Neural crest cell (in vitro differentiated cells): ENCODE measurements around the gene PI16. TPM values are rescaled to one million over a fixed set of nuclear protein-coding genes. Genes with fewer than 3 reads are reported as not detected.
A peak's percentile ranks its signal among the peaks of the same experiment; 100 is the strongest.

Experiments used
- DNase-seq: peaks from one replicate; pipeline ENCODE4 v3.0.0; 2021; ENCODE audit warnings: low read depth, mixed read lengths, low spot score
- H3K27ac Mint-ChIP-seq: one replicate; pipeline ENCODE4 v1.8.0; 2021; ENCODE audit warnings: mild to moderate bottlenecking, mixed read lengths; ENCODE audit not compliant: unreplicated experiment
- H3K27me3 Mint-ChIP-seq: 2 replicates; pipeline ENCODE4 v1.8.0; 2021; ENCODE audit warnings: low read depth, mild to moderate bottlenecking, mixed read lengths
- H3K36me3 Mint-ChIP-seq: 2 replicates; pipeline ENCODE4 v1.8.0; 2021; ENCODE audit warnings: low read depth, mild to moderate bottlenecking, mixed read lengths
- H3K4me1 Mint-ChIP-seq: 2 replicates; pipeline ENCODE4 v1.8.0; 2021; ENCODE audit warnings: mixed read lengths
- H3K4me3 Mint-ChIP-seq: one replicate; pipeline ENCODE4 v1.8.0; 2021; ENCODE audit warnings: mild to moderate bottlenecking, mixed read lengths
- H3K9me3 Mint-ChIP-seq: 2 replicates; pipeline ENCODE4 v1.8.0; 2021; ENCODE audit warnings: mixed read lengths
- total RNA-seq: library from RNA; stranded (reverse); gene quantifications from 2 replicates; pipeline ENCODE4 v1.2.1, GENCODE V29; 2021
- TF ChIP-seq, protein P1 (sequence below): fragments of 200-600 bp; sonication (generic); conservative IDR thresholded peaks from 2 replicates; pipeline ENCODE4 v1.5.0; 2021; ENCODE audit warnings: antibody characterized with exemption, mild to moderate bottlenecking

PI16 gene
- total RNA-seq, 1 donor from 2014 or later: not detected

DNA sequence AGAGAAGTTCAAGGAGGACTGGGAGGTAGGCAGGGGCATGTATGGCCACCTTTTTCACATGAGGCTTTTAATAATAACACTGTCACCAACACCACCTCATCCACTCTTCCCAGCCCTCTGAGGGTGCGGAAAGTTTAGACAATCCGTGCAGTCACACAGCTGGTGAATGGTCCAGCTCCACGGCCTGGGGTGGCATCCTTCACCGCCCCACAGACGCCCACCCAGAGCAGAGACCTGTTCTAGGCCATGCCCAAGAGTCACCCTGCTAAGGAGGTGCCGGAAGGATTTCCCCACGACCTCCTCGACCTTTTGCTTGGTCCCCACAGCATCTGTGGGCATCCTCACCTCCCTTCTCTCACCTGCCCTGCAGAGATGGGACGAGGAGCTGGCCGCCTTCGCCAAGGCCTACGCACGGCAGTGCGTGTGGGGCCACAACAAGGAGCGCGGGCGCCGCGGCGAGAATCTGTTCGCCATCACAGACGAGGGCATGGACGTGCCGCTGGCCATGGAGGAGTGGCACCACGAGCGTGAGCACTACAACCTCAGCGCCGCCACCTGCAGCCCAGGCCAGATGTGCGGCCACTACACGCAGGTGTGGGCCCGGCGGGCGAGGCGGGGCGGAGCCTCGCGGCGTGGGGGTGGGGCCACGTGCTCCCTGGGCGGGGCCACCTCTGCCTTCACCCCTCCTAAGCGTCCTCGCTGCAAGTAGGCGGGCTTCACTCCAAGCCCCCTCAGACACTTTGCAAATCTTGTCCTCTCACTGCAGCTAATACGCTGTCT lies 4.4 kb downstream of the PI16 start:
- Mint-ChIP-seq H3K4me3 (no peak overlapping the region), H3K9me3 (no peaks in the 10 kb centered on the region), H3K4me1 (peaks cover 6% of the 10 kb centered on the region), H3K36me3 (no peaks in the 10 kb centered on the region), H3K27ac (no peak overlapping the region), H3K27me3 (no peaks in the 10 kb centered on the region)
- DNase-seq: no peak
- TF ChIP-seq, protein P1, sequence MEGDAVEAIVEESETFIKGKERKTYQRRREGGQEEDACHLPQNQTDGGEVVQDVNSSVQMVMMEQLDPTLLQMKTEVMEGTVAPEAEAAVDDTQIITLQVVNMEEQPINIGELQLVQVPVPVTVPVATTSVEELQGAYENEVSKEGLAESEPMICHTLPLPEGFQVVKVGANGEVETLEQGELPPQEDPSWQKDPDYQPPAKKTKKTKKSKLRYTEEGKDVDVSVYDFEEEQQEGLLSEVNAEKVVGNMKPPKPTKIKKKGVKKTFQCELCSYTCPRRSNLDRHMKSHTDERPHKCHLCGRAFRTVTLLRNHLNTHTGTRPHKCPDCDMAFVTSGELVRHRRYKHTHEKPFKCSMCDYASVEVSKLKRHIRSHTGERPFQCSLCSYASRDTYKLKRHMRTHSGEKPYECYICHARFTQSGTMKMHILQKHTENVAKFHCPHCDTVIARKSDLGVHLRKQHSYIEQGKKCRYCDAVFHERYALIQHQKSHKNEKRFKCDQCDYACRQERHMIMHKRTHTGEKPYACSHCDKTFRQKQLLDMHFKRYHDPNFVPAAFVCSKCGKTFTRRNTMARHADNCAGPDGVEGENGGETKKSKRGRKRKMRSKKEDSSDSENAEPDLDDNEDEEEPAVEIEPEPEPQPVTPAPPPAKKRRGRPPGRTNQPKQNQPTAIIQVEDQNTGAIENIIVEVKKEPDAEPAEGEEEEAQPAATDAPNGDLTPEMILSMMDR: no peak

DNA sequence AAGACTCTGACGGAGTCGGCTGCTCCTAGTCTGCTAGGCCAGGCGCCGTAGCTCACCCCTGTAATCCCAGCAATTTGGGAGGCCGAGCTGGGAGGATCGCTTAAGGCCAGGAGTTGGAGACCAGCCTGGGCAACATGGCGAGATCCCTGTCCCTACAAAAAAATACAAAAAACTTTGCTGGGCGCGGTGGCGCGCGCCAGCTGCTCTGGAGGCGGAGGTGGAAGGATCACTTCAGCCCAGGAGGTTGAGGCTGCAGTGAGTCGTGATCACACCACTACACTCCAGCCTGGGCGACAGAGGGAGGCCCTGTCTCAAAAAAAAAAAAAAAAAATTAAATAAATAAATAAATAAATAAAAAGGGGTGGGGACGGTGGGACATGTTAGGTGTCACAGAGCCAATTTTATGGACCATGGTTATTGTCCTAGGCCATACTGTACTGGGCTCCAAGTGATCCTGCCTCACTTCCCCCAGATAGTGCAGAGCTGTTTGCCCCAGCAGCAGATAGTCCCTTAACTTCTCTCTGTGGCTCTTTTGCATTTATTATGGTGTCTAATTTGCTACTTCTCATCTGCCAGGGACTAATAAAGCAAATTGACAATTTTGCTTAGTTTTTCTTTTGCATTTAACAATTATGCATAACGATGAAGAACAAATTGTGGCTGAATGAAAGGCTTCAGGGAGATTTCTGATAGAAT lies 5.2 kb downstream of the PI16 start:
- DNase-seq: no peak
- no peaks in the 10 kb centered on the region for H3K9me3 Mint-ChIP-seq
- H3K36me3 Mint-ChIP-seq: no peaks in the 10 kb centered on the region
- TF ChIP-seq, protein P1: no peak
- no peaks in the 10 kb centered on the region for H3K27me3 Mint-ChIP-seq
- H3K4me3 Mint-ChIP-seq: no peak overlapping the region
- no peak overlapping the region for H3K27ac Mint-ChIP-seq
- H3K4me1 Mint-ChIP-seq: peaks cover 6% of the 10 kb centered on the region

DNA sequence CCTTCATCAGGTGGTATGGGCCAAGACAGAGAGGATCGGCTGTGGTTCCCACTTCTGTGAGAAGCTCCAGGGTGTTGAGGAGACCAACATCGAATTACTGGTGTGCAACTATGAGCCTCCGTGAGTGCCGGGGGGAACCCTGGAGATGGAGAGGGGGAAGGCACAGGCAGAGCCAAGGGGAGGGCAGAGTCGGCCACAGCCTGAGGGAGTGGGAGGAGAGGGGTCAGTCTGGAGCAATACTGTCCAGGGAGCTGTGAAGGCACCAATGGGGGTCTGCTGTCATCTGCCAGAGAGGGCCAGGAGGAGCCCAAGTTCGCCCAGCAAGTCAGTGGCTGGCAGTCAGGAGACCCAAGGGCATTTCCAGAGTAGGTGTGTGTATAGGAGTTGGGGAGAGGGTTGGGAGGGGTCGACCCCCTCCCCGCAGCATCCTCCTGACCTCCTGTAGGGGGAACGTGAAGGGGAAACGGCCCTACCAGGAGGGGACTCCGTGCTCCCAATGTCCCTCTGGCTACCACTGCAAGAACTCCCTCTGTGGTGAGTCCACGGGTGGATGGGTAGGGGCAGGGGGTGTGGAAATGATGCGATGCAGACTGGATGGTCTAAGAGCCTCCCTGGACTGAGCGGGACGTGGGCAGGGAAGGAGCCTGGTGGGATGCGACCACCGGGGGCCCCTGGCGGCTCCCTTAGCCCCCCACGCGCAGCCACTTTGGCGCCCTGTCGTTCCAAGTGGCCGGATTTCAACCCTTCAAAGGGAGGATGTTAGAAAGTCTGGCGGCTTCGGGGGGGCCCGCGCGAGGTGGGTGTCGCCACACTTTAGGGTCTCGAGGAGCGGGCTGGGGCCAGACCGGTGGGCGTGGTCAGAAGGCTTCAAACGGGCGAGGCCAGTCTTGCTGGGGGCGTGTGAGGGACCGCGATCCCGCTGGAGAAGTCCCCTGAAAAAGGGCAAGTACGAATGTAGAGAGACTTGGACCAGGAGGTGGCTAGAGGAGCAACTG lies 7.2 kb downstream of the PI16 start:
- no peak overlapping the region for H3K4me3 Mint-ChIP-seq
- no peaks in the 10 kb centered on the region for H3K9me3 Mint-ChIP-seq
- no peak for DNase-seq
- H3K27me3 Mint-ChIP-seq: no peaks in the 10 kb centered on the region
- TF ChIP-seq, protein P1: no peak
- H3K4me1 Mint-ChIP-seq: peaks cover 6% of the 10 kb centered on the region
- H3K36me3 Mint-ChIP-seq: peaks cover 4% of the 10 kb centered on the region
- H3K27ac Mint-ChIP-seq: no peak overlapping the region

DNA sequence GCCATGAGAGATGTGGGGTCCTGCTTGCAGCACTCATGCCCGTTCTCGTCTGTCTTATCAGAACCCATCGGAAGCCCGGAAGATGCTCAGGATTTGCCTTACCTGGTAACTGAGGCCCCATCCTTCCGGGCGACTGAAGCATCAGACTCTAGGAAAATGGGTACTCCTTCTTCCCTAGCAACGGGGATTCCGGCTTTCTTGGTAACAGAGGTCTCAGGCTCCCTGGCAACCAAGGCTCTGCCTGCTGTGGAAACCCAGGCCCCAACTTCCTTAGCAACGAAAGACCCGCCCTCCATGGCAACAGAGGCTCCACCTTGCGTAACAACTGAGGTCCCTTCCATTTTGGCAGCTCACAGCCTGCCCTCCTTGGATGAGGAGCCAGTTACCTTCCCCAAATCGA lies 8.3 kb downstream of the PI16 start:
- Mint-ChIP-seq H3K9me3 (no peaks in the 10 kb centered on the region), H3K36me3 (peaks cover 4% of the 10 kb centered on the region), H3K4me1 (peaks cover 6% of the 10 kb centered on the region), H3K27me3 (no peaks in the 10 kb centered on the region), H3K27ac (no peak overlapping the region), H3K4me3 (peak overlapping the region; percentile 68)
- DNase-seq: peak; percentile 63
- TF ChIP-seq, protein P1: no peak
